ENCODE data around the gene FNBP1. TPM values are rescaled to one million over a fixed set of nuclear protein-coding genes. Genes with fewer than 3 reads are reported as not detected.
"Not testable (repeated sequence)": the region's sequence is repeated elsewhere in the genome, so short reads cannot be mapped to it uniquely, and the experiment has no call there.

FNBP1 gene
- total RNA-seq, 1 experiment from 2014 or later, result 2.4 TPM

- no peak for DNase-seq (ENCODE audit: low spot score)
Measured at GRCh38 chr9:129995409-129996160, 47.4 kb downstream of the FNBP1 start.

GRCh38 chr9:129994882-129995281 lies 48.1 kb downstream of the FNBP1 start:
- no peak for DNase-seq (ENCODE audit: low spot score)

- DNase-seq (ENCODE audit: low spot score), result not testable (repeated sequence)
Measured at GRCh38 chr9:129991139-129991538, 51.9 kb downstream of the FNBP1 start.

GRCh38 chr9:129990269-129991010 lies 52.5 kb downstream of the FNBP1 start:
- DNase-seq (ENCODE audit: low spot score), result no peak

- no peak for DNase-seq (ENCODE audit: low spot score)
Measured at GRCh38 chr9:129989740-129990139, 53.2 kb downstream of the FNBP1 start.

- DNase-seq (ENCODE audit: low spot score), result no peak
Measured at GRCh38 chr9:129989362-129989708, 53.7 kb downstream of the FNBP1 start.

- DNase-seq (ENCODE audit: low spot score), result no peak
Measured at GRCh38 chr9:129988607-129989361, 54.2 kb downstream of the FNBP1 start.

GRCh38 chr9:129987941-129988340 lies 55.0 kb downstream of the FNBP1 start:
- DNase-seq (ENCODE audit: low spot score), result no peak

GRCh38 chr9:129987047-129987446 lies 55.9 kb downstream of the FNBP1 start:
- DNase-seq (ENCODE audit: low spot score), result no peak

GRCh38 chr9:129984589-129984988 lies 58.4 kb downstream of the FNBP1 start:
- not testable (repeated sequence) for DNase-seq (ENCODE audit: low spot score)

- no peak for DNase-seq (ENCODE audit: low spot score)
Measured at GRCh38 chr9:129983891-129984290, 59.1 kb downstream of the FNBP1 start.

- DNase-seq (ENCODE audit: low spot score), result no peak
Measured at GRCh38 chr9:129981180-129981907, 61.6 kb downstream of the FNBP1 start.

- not testable (repeated sequence) for DNase-seq (ENCODE audit: low spot score)
Measured at GRCh38 chr9:129980224-129980623, 62.8 kb downstream of the FNBP1 start.

GRCh38 chr9:129979071-129979745 lies 63.8 kb downstream of the FNBP1 start:
- DNase-seq (ENCODE audit: low spot score), result no peak

GRCh38 chr9:129972816-129973215 lies 70.2 kb downstream of the FNBP1 start:
- no peak for DNase-seq (ENCODE audit: low spot score)

- no peak for DNase-seq (ENCODE audit: low spot score)
Measured at GRCh38 chr9:129968690-129969485, 74.1 kb downstream of the FNBP1 start.

GRCh38 chr9:129964901-129965734 lies 77.9 kb downstream of the FNBP1 start:
- DNase-seq (ENCODE audit: low spot score), result no peak

GRCh38 chr9:129962889-129963703 lies 79.9 kb downstream of the FNBP1 start:
- peak; percentile 43 for DNase-seq (ENCODE audit: low spot score)
